SK-N-SH (cell line): ENCODE results near the gene RASGRP2. TPM values are rescaled to one million over a fixed set of nuclear protein-coding genes. Genes with fewer than 3 reads are reported as not detected.

Experiments
- CTCF ChIA-PET: fragments of 300-600, 350-600 bp; formaldehyde crosslinking; extraction: SDS; loops from one replicate; lab custom pipeline; 2021; lab: Yijun Ruan, JAX
- POLR2A ChIA-PET: fragments of 350-600 bp; sonication (Branson Sonifier 250); formaldehyde crosslinking; extraction: SDS; loops from one replicate; lab custom pipeline; 2020; ENCODE audit warnings: antibody characterized with exemption, inconsistent platforms; lab: Yijun Ruan, JAX
- DNase-seq: peaks from one replicate; pipeline ENCODE4 v3.0.0; 2012
- H2AFZ ChIP-seq: fragments of 200-600 bp; sonication (generic); 2 replicates; pipeline ENCODE4 v1.8.1; 2016; ENCODE audit warnings: antibody characterized with exemption, mild to moderate bottlenecking, low read depth
- H3F3A ChIP-seq: fragments of 200-600 bp; sonication (generic); replicated peaks from 2 replicates; pipeline ENCODE3; 2016; ENCODE audit warnings: antibody characterized with exemption, mild to moderate bottlenecking; ENCODE audit not compliant: insufficient read depth
- H3K27ac ChIP-seq, 2 experiments: fragments of 200-500 bp in 1 of 2; fragments of 200-600 bp in 1 of 2; sonication (Bioruptor generic) in 1 of 2; sonication (generic), shearing (Covaris generic) in 1 of 2; 2 replicates each; pipeline versions ENCODE4 v1.5.1 to v1.6.1; 2014 to 2016; ENCODE audit warnings: low read depth in 2 of 2, inconsistent platforms in 1 of 2, low read length in 1 of 2, mild to moderate bottlenecking in 1 of 2, mixed read lengths in 1 of 2
- H3K27me3 ChIP-seq: fragments of 200-600 bp; sonication (generic), shearing (Covaris generic); 2 replicates; pipeline ENCODE4 v1.6.1; 2016; ENCODE audit warnings: mixed run types; ENCODE audit not compliant: insufficient read depth
- H3K36me3 ChIP-seq, 2 experiments: fragments of 200-500 bp in 1 of 2; fragments of 200-600 bp in 1 of 2; sonication (Bioruptor generic) in 1 of 2; sonication (generic) in 1 of 2; replicated peaks in 1 of 2; 2 replicates each; pipeline versions ENCODE3 to v1.5.1; 2014 to 2016; ENCODE audit warnings: low read length in 1 of 2, mild to moderate bottlenecking in 1 of 2; ENCODE audit not compliant: insufficient read depth in 2 of 2, control insufficient read depth in 1 of 2
- H3K4me1 ChIP-seq, 2 experiments: fragments of 200-500 bp in 1 of 2; fragments of 200-600 bp in 1 of 2; sonication (Bioruptor generic) in 1 of 2; sonication (generic), shearing (Covaris generic) in 1 of 2; 2 replicates each; pipeline versions ENCODE4 v1.5.1 to v1.6.1; 2014 to 2016; ENCODE audit warnings: low read depth in 1 of 2, low read length in 1 of 2, mixed run types in 1 of 2; ENCODE audit not compliant: insufficient read depth in 2 of 2, control insufficient read depth in 1 of 2
- H3K4me2 ChIP-seq: fragments of 200-600 bp; sonication (generic), shearing (Covaris generic); 2 replicates; pipeline ENCODE4 v1.6.1; 2017; ENCODE audit warnings: mixed run types
- H3K4me3 ChIP-seq, 2 experiments: fragments of 200-500 bp in 1 of 2; fragments of 200-600 bp in 1 of 2; sonication (Bioruptor generic) in 1 of 2; sonication (generic), shearing (Covaris generic) in 1 of 2; 2 replicates each; pipeline versions ENCODE4 v1.5.1 to v1.8.1; 2014 to 2016; ENCODE audit warnings: low read depth in 2 of 2, inconsistent platforms in 1 of 2, low read length in 1 of 2, mild to moderate bottlenecking in 1 of 2, mixed read lengths in 1 of 2, moderate library complexity in 1 of 2
- H3K79me2 ChIP-seq: fragments of 200-600 bp; sonication (generic); 2 replicates; pipeline ENCODE4 v1.8.1; 2017; ENCODE audit warnings: mild to moderate bottlenecking; ENCODE audit not compliant: insufficient read depth
- H3K9ac ChIP-seq: fragments of 200-600 bp; sonication (generic); 2 replicates; pipeline ENCODE4 v1.6.1; 2017; ENCODE audit warnings: mixed run types
- H3K9me2 ChIP-seq: fragments of 200-600 bp; sonication (generic); 2 replicates; pipeline ENCODE4 v1.6.1; 2017; ENCODE audit warnings: mixed run types
- H3K9me3 ChIP-seq: fragments of 200-600 bp; sonication (generic); 2 replicates; pipeline ENCODE4 v1.6.1; 2017; ENCODE audit warnings: mixed run types, mild to moderate bottlenecking, moderate library complexity
- H4K20me1 ChIP-seq: fragments of 200-600 bp; sonication (generic); 2 replicates; pipeline ENCODE4 v1.6.1; 2017; ENCODE audit warnings: mild to moderate bottlenecking, mixed run types; ENCODE audit not compliant: insufficient read depth
- CTCF ChIP-seq: fragments of 200-600 bp; sonication (generic); IDR thresholded peaks from 2 replicates; pipeline ENCODE4 v1.6.1; 2017; ENCODE audit warnings: antibody characterized with exemption, mild to moderate bottlenecking, moderate library complexity
- EP300 ChIP-seq, 2 experiments: IDR thresholded peaks; 2 replicates each; pipeline versions ENCODE4 v1.4.0 to v1.6.1; 2012; ENCODE audit warnings: borderline replicate concordance in 1 of 2, low read depth in 1 of 2, low read length in 1 of 2
- EZH2phosphoT487 ChIP-seq: fragments of 200-600 bp; sonication (generic); IDR thresholded peaks from 2 replicates; pipeline ENCODE4 v1.6.1; 2017; ENCODE audit warnings: low read depth, mixed run types, mild to moderate bottlenecking, antibody characterized with exemption, moderate library complexity, borderline replicate concordance
- FOSL2 ChIP-seq: IDR thresholded peaks from 2 replicates; pipeline ENCODE4 v1.4.0; 2012; ENCODE audit warnings: low read depth, mild to moderate bottlenecking, moderate library complexity, borderline replicate concordance
- FOXM1 ChIP-seq: IDR thresholded peaks from 2 replicates; pipeline ENCODE4 v1.4.0; 2012; ENCODE audit warnings: low read depth, mild to moderate bottlenecking
- MAX ChIP-seq: IDR thresholded peaks from 2 replicates; pipeline ENCODE4 v1.4.0; 2012; ENCODE audit warnings: low read depth
- RAD21 ChIP-seq: IDR thresholded peaks from 2 replicates; pipeline ENCODE4 v1.6.1; 2012; ENCODE audit warnings: mild to moderate bottlenecking, low read length
- RFX5 ChIP-seq: IDR thresholded peaks from 2 replicates; pipeline ENCODE4 v1.6.1; 2012; ENCODE audit warnings: mild to moderate bottlenecking, improper control_type of control experiment, low read length
- SMC3 ChIP-seq: IDR thresholded peaks from 2 replicates; pipeline ENCODE4 v1.6.1; 2012; ENCODE audit warnings: low read depth, low read length, improper control_type of control experiment
- TCF12 ChIP-seq: IDR thresholded peaks from 2 replicates; pipeline ENCODE4 v1.4.0; 2012
- TEAD4 ChIP-seq: IDR thresholded peaks from 2 replicates; pipeline ENCODE4 v1.4.0; 2012; ENCODE audit warnings: mild to moderate bottlenecking, borderline replicate concordance; ENCODE audit not compliant: insufficient read depth
- USF1 ChIP-seq: IDR thresholded peaks from 2 replicates; pipeline ENCODE4 v1.4.0; 2012; ENCODE audit warnings: low read depth, borderline replicate concordance
- WGBS: methylation state at CpG from one replicate; pipeline ENCODE4 v1.1.6; 2017; ENCODE audit warnings: low lambda C conversion rate; 5-methylcytosine and 5-hydroxymethylcytosine counted together
- polyA plus RNA-seq, 3 experiments: library from polyadenylated mRNA; depleted of rRNA; stranded (reverse); fragments of >200 nt; gene quantifications; 2 replicates each; pipeline ENCODE4 v1.2.3, GENCODE V29; 2012

The RASGRP2 gene
- polyA plus RNA-seq, 1 of the 3 experiments (the other 2 are of a cell fraction): 1.6 TPM

- Histone ChIP-seq H2AFZ (no peak overlapping the region), H3F3A (peaks cover 19% of the 10 kb centered on the region), H3K4me3 (no peak overlapping the region), H3K9me2 (no peaks in the 10 kb centered on the region), H3K79me2 (no peaks in the 10 kb centered on the region), H3K9ac (no peak overlapping the region), H3K9me3 (no peaks in the 10 kb centered on the region), H4K20me1 (no peaks in the 10 kb centered on the region), H3K36me3 (peaks cover 0 to 9% of the 10 kb centered on the region in 2 experiments), H3K27ac (no peak overlapping the region), H3K4me1 (no peaks in the 10 kb centered on the region), H3K4me2 (no peak overlapping the region), H3K27me3 (no peaks in the 10 kb centered on the region)
- POLR2A ChIA-PET: interaction anchor here (0.6 kb wide), 1 partner anchor 10 kb away, joined by 3 read pairs; the partner anchor contains the start of gene SF1
- DNase-seq: no peak
- TF ChIP-seq TCF12 (no peak), USF1 (no peak), FOXM1 (no peak), RFX5 (no peak), EP300 (IDR thresholded peaks at IDR 0.05; ENCODE audit: borderline replicate concordance in 1 of 2, low read depth in 1 of 2, low read length in 1 of 2) (no peak)
- CTCF ChIA-PET: interaction anchor here (0.5 to 3.4 kb wide), 14 partner anchors 9 to 342 kb away, joined by 3 to 20 read pairs (median 4); partner anchors contain the start of genes MAP4K2 and TM7SF2
- 78% methylated on average over 5 of the region's 9 CpGs for WGBS
Observed at GRCh38 chr11:64788321-64789215, 44.6 kb upstream of the RASGRP2 start.

GRCh38 chr11:64787526-64788320 lies 43.8 kb upstream of the RASGRP2 start:
- Histone ChIP-seq H3K79me2 (no peaks in the 10 kb centered on the region), H2AFZ (no peak overlapping the region), H3F3A (peaks cover 19% of the 10 kb centered on the region), H4K20me1 (no peaks in the 10 kb centered on the region), H3K9me2 (no peaks in the 10 kb centered on the region), H3K9me3 (no peaks in the 10 kb centered on the region), H3K9ac (no peak overlapping the region), H3K4me3 (no peak overlapping the region; a peak in 1 of 4 replicates), H3K36me3 (peaks cover 0 to 9% of the 10 kb centered on the region in 2 experiments), H3K4me1 (no peaks in the 10 kb centered on the region), H3K27ac (no peak overlapping the region; a peak in 1 of 4 replicates), H3K4me2 (no peak overlapping the region), H3K27me3 (no peaks in the 10 kb centered on the region)
- DNase-seq: peak; percentile 82
- WGBS: 65% methylated on average over 15 of the region's 15 CpGs
- ChIA-PET POLR2A (interaction anchor here (0.6 kb wide), 1 partner anchor 9 kb away, joined by 3 read pairs; the partner anchor contains the start of gene SF1), CTCF (interaction anchor here (0.5 to 3.4 kb wide), 13 partner anchors 9 to 341 kb away, joined by 3 to 20 read pairs (median 4); partner anchors contain the start of genes CDC42BPG and MAP4K2)
- TF ChIP-seq TCF12: no peak
- TF ChIP-seq RAD21: peak; percentile 57
- no peak for TF ChIP-seq USF1
- TF ChIP-seq EZH2phosphoT487: no peak
- TF ChIP-seq MAX: no peak
- TF ChIP-seq FOSL2: no peak
- TF ChIP-seq SMC3: peak; percentile 27; the same call in 1 of the 2 replicates
- peak; percentile 80 for TF ChIP-seq CTCF
- TF ChIP-seq TEAD4: no peak
